OCI-LY1 (cell line): ENCODE measurements around the gene RNF144A.

Experiments
- H2AFZ ChIP-seq: fragments of 200-600 bp; sonication (generic), shearing (Covaris generic); 2 replicates; pipeline ENCODE4 v1.6.0; 2014; ENCODE audit warnings: antibody characterized with exemption, mild to moderate bottlenecking, low read length
- H3F3A ChIP-seq: fragments of 200-600 bp; sonication (generic), shearing (Covaris generic); 2 replicates; pipeline ENCODE4 v1.6.0; 2014; ENCODE audit warnings: mild to moderate bottlenecking, antibody characterized with exemption, low read length, moderate library complexity; ENCODE audit not compliant: insufficient read depth
- H3K27ac ChIP-seq: fragments of 200-600 bp; sonication (generic); 2 replicates; pipeline ENCODE4 v1.5.1; 2014; ENCODE audit warnings: low read length, mixed run types, mild to moderate bottlenecking, low read depth; ENCODE audit not compliant: poor library complexity, severe bottlenecking
- H3K27me3 ChIP-seq: fragments of 200-600 bp; sonication (generic); 2 replicates; pipeline ENCODE4 v1.6.0; 2014; ENCODE audit warnings: antibody characterized with exemption, mild to moderate bottlenecking, low read length, moderate library complexity; ENCODE audit not compliant: insufficient read depth
- H3K36me3 ChIP-seq: fragments of 200-600 bp; sonication (generic); 2 replicates; pipeline ENCODE4 v1.6.1; 2014; ENCODE audit warnings: mild to moderate bottlenecking, antibody characterized with exemption, low read length, moderate library complexity, mixed read lengths; ENCODE audit not compliant: insufficient read depth
- H3K4me1 ChIP-seq: fragments of 200-600 bp; sonication (generic); 2 replicates; pipeline ENCODE4 v1.5.1; 2014; ENCODE audit warnings: mild to moderate bottlenecking, low read length, moderate library complexity; ENCODE audit not compliant: insufficient read depth, severe bottlenecking
- H3K4me2 ChIP-seq: fragments of 200-600 bp; sonication (generic), shearing (Covaris generic); 2 replicates; pipeline ENCODE4 v1.6.1; 2014; ENCODE audit warnings: low read length
- H3K4me3 ChIP-seq: fragments of 200-600 bp; sonication (generic); 2 replicates; pipeline ENCODE4 v1.5.1; 2014; ENCODE audit warnings: low read length, low read depth, mild to moderate bottlenecking, mixed read lengths; ENCODE audit not compliant: poor library complexity, severe bottlenecking
- H3K79me2 ChIP-seq: fragments of 200-600 bp; shearing (Covaris generic); 2 replicates; pipeline ENCODE4 v1.6.1; 2016; ENCODE audit warnings: mixed run types, low read length, mixed read lengths; ENCODE audit not compliant: insufficient read depth
- H3K9ac ChIP-seq: fragments of 200-600 bp; sonication (generic), shearing (Covaris generic); 2 replicates; pipeline ENCODE4 v1.6.1; 2014; ENCODE audit warnings: mild to moderate bottlenecking, low read length, mixed read lengths
- H3K9me2 ChIP-seq: fragments of 200-600 bp; sonication (generic), shearing (Covaris generic); 2 replicates; pipeline ENCODE4 v1.6.1; 2014; ENCODE audit warnings: low read depth, mild to moderate bottlenecking, low read length, mixed read lengths
- H3K9me3 ChIP-seq: fragments of 200-600 bp; shearing (Covaris generic); 2 replicates; pipeline ENCODE4 v1.6.1; 2014; ENCODE audit warnings: low read length, mixed read lengths
- H4K20me1 ChIP-seq: fragments of 200-600 bp; sonication (generic), shearing (Covaris generic); 2 replicates; pipeline ENCODE4 v1.6.0; 2016; ENCODE audit warnings: mild to moderate bottlenecking, low read length; ENCODE audit not compliant: insufficient read depth
- EZH2 ChIP-seq: fragments of 200-600 bp; sonication (generic), shearing (Covaris generic); IDR thresholded peaks from 2 replicates; pipeline ENCODE4 v1.8.0; 2017; ENCODE audit warnings: borderline replicate concordance, mixed run types, mild to moderate bottlenecking, antibody characterized with exemption, low read length, moderate library complexity, mixed read lengths
- TF ChIP-seq, protein P1 (sequence below): fragments of 200-600 bp; sonication (generic), shearing (Covaris generic); IDR thresholded peaks from 2 replicates; pipeline ENCODE4 v1.5.1; 2017; ENCODE audit warnings: mild to moderate bottlenecking, antibody characterized with exemption, low read length, moderate library complexity, mixed read lengths

RNF144A gene

DNA sequence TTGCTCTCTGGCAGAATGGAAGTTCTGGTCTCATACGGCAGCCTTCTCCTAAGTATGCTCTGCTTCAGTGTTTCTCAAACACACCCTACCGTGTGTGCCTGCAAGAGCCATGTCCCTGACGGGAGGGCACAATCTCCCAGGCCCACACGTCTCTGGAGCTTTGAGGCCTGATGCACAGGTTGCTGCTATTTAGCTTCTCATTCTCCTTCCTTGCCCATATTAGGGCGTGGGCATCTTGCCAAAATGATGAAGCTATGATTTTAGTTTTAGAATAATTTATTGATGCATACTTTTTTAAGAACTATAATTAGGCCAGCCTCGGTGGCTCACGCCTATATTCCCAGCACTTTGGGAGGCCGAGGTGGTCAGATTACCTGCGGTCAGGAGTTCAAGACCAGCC, 107.9 kb downstream of the RNF144A start:
- Histone ChIP-seq H3F3A (no peaks in the 10 kb centered on the region), H3K9ac (no peak overlapping the region), H3K9me3 (no peaks in the 10 kb centered on the region), H3K79me2 (no peaks in the 10 kb centered on the region), H3K9me2 (no peaks in the 10 kb centered on the region), H2AFZ (no peak overlapping the region), H3K27ac (no peak overlapping the region), H3K4me1 (no peaks in the 10 kb centered on the region), H3K27me3 (no peaks in the 10 kb centered on the region; the same call in 1 of the 2 replicates), H4K20me1 (no peaks in the 10 kb centered on the region), H3K36me3 (no peaks in the 10 kb centered on the region), H3K4me2 (no peak overlapping the region), H3K4me3 (no peak overlapping the region)
- TF ChIP-seq EZH2: no peak
- TF ChIP-seq, protein P1, sequence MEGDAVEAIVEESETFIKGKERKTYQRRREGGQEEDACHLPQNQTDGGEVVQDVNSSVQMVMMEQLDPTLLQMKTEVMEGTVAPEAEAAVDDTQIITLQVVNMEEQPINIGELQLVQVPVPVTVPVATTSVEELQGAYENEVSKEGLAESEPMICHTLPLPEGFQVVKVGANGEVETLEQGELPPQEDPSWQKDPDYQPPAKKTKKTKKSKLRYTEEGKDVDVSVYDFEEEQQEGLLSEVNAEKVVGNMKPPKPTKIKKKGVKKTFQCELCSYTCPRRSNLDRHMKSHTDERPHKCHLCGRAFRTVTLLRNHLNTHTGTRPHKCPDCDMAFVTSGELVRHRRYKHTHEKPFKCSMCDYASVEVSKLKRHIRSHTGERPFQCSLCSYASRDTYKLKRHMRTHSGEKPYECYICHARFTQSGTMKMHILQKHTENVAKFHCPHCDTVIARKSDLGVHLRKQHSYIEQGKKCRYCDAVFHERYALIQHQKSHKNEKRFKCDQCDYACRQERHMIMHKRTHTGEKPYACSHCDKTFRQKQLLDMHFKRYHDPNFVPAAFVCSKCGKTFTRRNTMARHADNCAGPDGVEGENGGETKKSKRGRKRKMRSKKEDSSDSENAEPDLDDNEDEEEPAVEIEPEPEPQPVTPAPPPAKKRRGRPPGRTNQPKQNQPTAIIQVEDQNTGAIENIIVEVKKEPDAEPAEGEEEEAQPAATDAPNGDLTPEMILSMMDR: no peak

- Histone ChIP-seq H3F3A (no peaks in the 10 kb centered on the region), H3K9me3 (no peaks in the 10 kb centered on the region), H3K27me3 (no peaks in the 10 kb centered on the region; the same call in 1 of the 2 replicates), H2AFZ (no peak overlapping the region), H4K20me1 (no peaks in the 10 kb centered on the region), H3K36me3 (no peaks in the 10 kb centered on the region), H3K27ac (no peak overlapping the region), H3K9ac (no peak overlapping the region), H3K4me2 (no peak overlapping the region), H3K9me2 (no peaks in the 10 kb centered on the region), H3K4me1 (peaks cover 8% of the 10 kb centered on the region), H3K4me3 (no peak overlapping the region), H3K79me2 (no peaks in the 10 kb centered on the region)
- no peak for TF ChIP-seq EZH2
- TF ChIP-seq, protein P1: no peak
These were observed 109.5 kb downstream of the RNF144A start for GRCh38 chr2:7026742-7027141.

GRCh38 chr2:7027411-7027810, 110.2 kb downstream of the RNF144A start:
- Histone ChIP-seq H3K9me3 (no peaks in the 10 kb centered on the region), H3K79me2 (no peaks in the 10 kb centered on the region), H2AFZ (no peak overlapping the region), H3K4me2 (no peak overlapping the region), H3K9me2 (no peaks in the 10 kb centered on the region), H3K27ac (no peak overlapping the region), H3K4me1 (peaks cover 12% of the 10 kb centered on the region), H3K27me3 (no peaks in the 10 kb centered on the region; the same call in 1 of the 2 replicates), H4K20me1 (no peaks in the 10 kb centered on the region), H3K4me3 (no peak overlapping the region), H3K36me3 (no peaks in the 10 kb centered on the region), H3F3A (no peaks in the 10 kb centered on the region), H3K9ac (no peak overlapping the region)
- TF ChIP-seq, protein P1: no peak
- no peak for TF ChIP-seq EZH2
